NCI-H345 treated with DMSO at 0.1 percent for 48 hours (cell line): ENCODE data around the gene CAMK2D.

ENCODE experiments used
- DNase-seq: peaks from one replicate; lab custom pipeline; 2025; ENCODE audit not compliant: unreplicated experiment; lab: John Stamatoyannopoulos, UW

CAMK2D gene

GRCh38 chr4:113496698-113497097 is 264.8 kb downstream of the CAMK2D start:
- no peak for DNase-seq

GRCh38 chr4:113495790-113496189 is 265.7 kb downstream of the CAMK2D start:
- no peak for DNase-seq

- no peak for DNase-seq
These were observed 278.4 kb downstream of the CAMK2D start for GRCh38 chr4:113483131-113483530.

- no peak for DNase-seq
These were observed 279.2 kb downstream of the CAMK2D start for GRCh38 chr4:113482325-113482724.

- DNase-seq, result no peak
These were observed 279.7 kb downstream of the CAMK2D start for GRCh38 chr4:113481820-113482219.

GRCh38 chr4:113480109-113480508 is 281.4 kb downstream of the CAMK2D start:
- DNase-seq, result no peak

GRCh38 chr4:113478032-113478431 is 283.5 kb downstream of the CAMK2D start:
- DNase-seq, result no peak

- DNase-seq, result no peak
These were observed 284.7 kb downstream of the CAMK2D start for GRCh38 chr4:113476800-113477199.

GRCh38 chr4:113474017-113474416 is 287.5 kb downstream of the CAMK2D start:
- no peak for DNase-seq

GRCh38 chr4:113472864-113473263 is 288.7 kb downstream of the CAMK2D start:
- DNase-seq, result no peak

- DNase-seq, result no peak
These were observed 290.2 kb downstream of the CAMK2D start for GRCh38 chr4:113471146-113471860.

GRCh38 chr4:113469926-113470325 is 291.6 kb downstream of the CAMK2D start:
- no peak for DNase-seq

- DNase-seq, result no peak
These were observed 292.5 kb downstream of the CAMK2D start for GRCh38 chr4:113469023-113469390.

GRCh38 chr4:113468165-113469022 is 293.1 kb downstream of the CAMK2D start:
- DNase-seq, result no peak

GRCh38 chr4:113467581-113467980 is 294.0 kb downstream of the CAMK2D start:
- no peak for DNase-seq

GRCh38 chr4:113462286-113462685 is 299.3 kb downstream of the CAMK2D start:
- DNase-seq, result no peak

GRCh38 chr4:113461281-113461680 is 300.3 kb downstream of the CAMK2D start:
- no peak for DNase-seq

GRCh38 chr4:113457886-113458285 is 303.7 kb downstream of the CAMK2D start:
- DNase-seq, result no peak

GRCh38 chr4:113457121-113457520 is 304.4 kb downstream of the CAMK2D start:
- no peak for DNase-seq

GRCh38 chr4:113455061-113455460 is 306.5 kb downstream of the CAMK2D start:
- DNase-seq, result no peak

- DNase-seq, result no peak
These were observed 308.5 kb downstream of the CAMK2D start for GRCh38 chr4:113452868-113453620.

GRCh38 chr4:113452152-113452551 is 309.4 kb downstream of the CAMK2D start:
- no peak for DNase-seq
